MM.1S (cell line): ENCODE measurements around the gene GNAQ.

Source experiments
- EZH2 ChIP-seq: fragments of 300-600 bp; sonication (generic); optimal IDR thresholded peaks from 2 replicates; pipeline ENCODE3; 2017; ENCODE audit warnings: low read depth, mild to moderate bottlenecking, antibody characterized with exemption, low read length, mixed read lengths
- EZH2phosphoT487 ChIP-seq: fragments of 300-600 bp; sonication (generic); IDR thresholded peaks from 2 replicates; pipeline ENCODE4 v1.6.1; 2018; ENCODE audit warnings: antibody characterized with exemption, low read length
- TF ChIP-seq, protein P1 (sequence below): fragments of 300-600 bp; sonication (generic); IDR thresholded peaks from 2 replicates; pipeline ENCODE4 v1.5.1; 2016; ENCODE audit warnings: antibody characterized with exemption, low read length, mixed read lengths

DNA sequence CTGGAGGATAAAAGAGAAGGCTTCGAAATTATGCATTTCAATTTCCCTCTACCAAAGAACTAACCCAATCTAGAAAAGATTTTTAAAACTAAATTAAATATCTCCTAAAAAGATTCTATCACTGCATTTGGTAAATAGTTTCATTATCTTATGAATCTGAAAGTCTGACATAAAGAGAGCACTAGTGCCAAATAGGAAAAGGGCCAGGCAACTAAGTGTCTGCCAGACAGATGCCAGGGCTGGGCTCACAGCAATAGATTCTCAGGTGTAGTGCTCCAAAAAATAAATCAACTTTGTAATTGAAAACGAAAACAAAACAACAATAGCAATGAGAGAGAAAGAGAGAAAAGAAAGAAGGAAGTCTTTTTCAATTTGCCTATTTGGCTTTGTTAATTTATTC lies 225.8 kb downstream of the GNAQ start:
- TF ChIP-seq, protein P1, sequence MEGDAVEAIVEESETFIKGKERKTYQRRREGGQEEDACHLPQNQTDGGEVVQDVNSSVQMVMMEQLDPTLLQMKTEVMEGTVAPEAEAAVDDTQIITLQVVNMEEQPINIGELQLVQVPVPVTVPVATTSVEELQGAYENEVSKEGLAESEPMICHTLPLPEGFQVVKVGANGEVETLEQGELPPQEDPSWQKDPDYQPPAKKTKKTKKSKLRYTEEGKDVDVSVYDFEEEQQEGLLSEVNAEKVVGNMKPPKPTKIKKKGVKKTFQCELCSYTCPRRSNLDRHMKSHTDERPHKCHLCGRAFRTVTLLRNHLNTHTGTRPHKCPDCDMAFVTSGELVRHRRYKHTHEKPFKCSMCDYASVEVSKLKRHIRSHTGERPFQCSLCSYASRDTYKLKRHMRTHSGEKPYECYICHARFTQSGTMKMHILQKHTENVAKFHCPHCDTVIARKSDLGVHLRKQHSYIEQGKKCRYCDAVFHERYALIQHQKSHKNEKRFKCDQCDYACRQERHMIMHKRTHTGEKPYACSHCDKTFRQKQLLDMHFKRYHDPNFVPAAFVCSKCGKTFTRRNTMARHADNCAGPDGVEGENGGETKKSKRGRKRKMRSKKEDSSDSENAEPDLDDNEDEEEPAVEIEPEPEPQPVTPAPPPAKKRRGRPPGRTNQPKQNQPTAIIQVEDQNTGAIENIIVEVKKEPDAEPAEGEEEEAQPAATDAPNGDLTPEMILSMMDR, result no peak
- no peak for TF ChIP-seq EZH2
- TF ChIP-seq EZH2phosphoT487, result no peak
